Cardiac muscle cell (in vitro differentiated cells and primary cell): Measurements from ENCODE around the gene SUGT1. TPM values are rescaled to one million over a fixed set of nuclear protein-coding genes. Genes with fewer than 3 reads are reported as not detected.
"Not testable (repeated sequence)": the region's sequence is repeated elsewhere in the genome, so short reads cannot be mapped to it uniquely, and the experiment has no call there.

ENCODE experiments used
- DNase-seq, 2 donors: peaks; one replicate each; pipeline versions ENCODE4 v3.0.0 to v3.0.0-alpha.2; 2010 to 2017; ENCODE audit warnings: low read depth in 1 of 2, low spot score in 1 of 2
- H3K27ac ChIP-seq: fragments of 200-600 bp; sonication (generic); 2 replicates; pipeline ENCODE4 v1.5.1; 2016
- H3K27me3 ChIP-seq: fragments of 200-600 bp; sonication (generic); 2 replicates; pipeline ENCODE4 v1.6.0; 2016; ENCODE audit warnings: control low read depth
- H3K36me3 ChIP-seq: fragments of 200-600 bp; sonication (generic); 2 replicates; pipeline ENCODE4 v1.5.1; 2016; ENCODE audit warnings: control low read depth
- H3K4me1 ChIP-seq: fragments of 200-600 bp; sonication (generic); 2 replicates; pipeline ENCODE4 v1.8.1; 2017; ENCODE audit warnings: low read depth, mild to moderate bottlenecking, mixed run types
- H3K4me3 ChIP-seq: fragments of 200-600 bp; sonication (generic); 2 replicates; pipeline ENCODE4 v1.5.1; 2016; ENCODE audit warnings: mild to moderate bottlenecking
- H3K9me3 ChIP-seq: fragments of 200-600 bp; sonication (generic); 2 replicates; pipeline ENCODE4 v1.5.1; 2017; ENCODE audit warnings: low read depth, mild to moderate bottlenecking, control low read depth
- CTCF ChIP-seq: IDR thresholded peaks from 2 replicates; pipeline ENCODE4 v1.5.1; 2012; ENCODE audit warnings: low read depth, mild to moderate bottlenecking, low read length
- polyA plus RNA-seq: library from polyadenylated mRNA; unstranded; fragments of >200 nt; fragmentation: Nextera tagmentation; extraction: Ambion mirVana; gene quantifications from 2 replicates; pipeline ENCODE4 v1.2.1, GENCODE V29; 2016
- total RNA-seq: library from RNA; depleted of rRNA; stranded (reverse); fragments of >200 nt; gene quantifications from 2 replicates; pipeline ENCODE4 v1.2.3, GENCODE V29; 2016

SUGT1 gene
- total and polyA plus RNA-seq, 2 experiments from 2014 or later, result 32.9 to 40.7 TPM

GRCh38 chr13:52677823-52678222, 25.2 kb downstream of the SUGT1 start:
- H3K4me1 ChIP-seq, result peaks cover 6% of the 10 kb centered on the region
- H3K9me3 ChIP-seq, result no peaks in the 10 kb centered on the region
- no peak overlapping the region for H3K4me3 ChIP-seq
- no peak for DNase-seq
- peaks cover 33% of the 10 kb centered on the region for H3K36me3 ChIP-seq
- no peak overlapping the region for H3K27ac ChIP-seq
- TF ChIP-seq CTCF, result no peak
- H3K27me3 ChIP-seq, result no peaks in the 10 kb centered on the region

GRCh38 chr13:52685806-52686205, 33.2 kb downstream of the SUGT1 start:
- H3K9me3 ChIP-seq, result not testable (repeated sequence)

GRCh38 chr13:52686376-52686775, 33.7 kb downstream of the SUGT1 start:
- Histone ChIP-seq H3K27ac (no peak overlapping the region), H3K9me3 (no peaks in the 10 kb centered on the region), H3K4me3 (no peak overlapping the region), H3K36me3 (peaks cover 17% of the 10 kb centered on the region), H3K4me1 (no peaks in the 10 kb centered on the region), H3K27me3 (no peaks in the 10 kb centered on the region)
- TF ChIP-seq CTCF, result no peak
- DNase-seq, result no peak

More at GRCh38 chr13:52685806-52686205, 33.2 kb downstream of the SUGT1 start:
- DNase-seq, H3K4me3 ChIP-seq, H3K4me1 ChIP-seq, H3K27ac ChIP-seq, H3K27me3 ChIP-seq: not testable (repeated sequence)
- peaks cover 20% of the 10 kb centered on the region for H3K36me3 ChIP-seq

DNA sequence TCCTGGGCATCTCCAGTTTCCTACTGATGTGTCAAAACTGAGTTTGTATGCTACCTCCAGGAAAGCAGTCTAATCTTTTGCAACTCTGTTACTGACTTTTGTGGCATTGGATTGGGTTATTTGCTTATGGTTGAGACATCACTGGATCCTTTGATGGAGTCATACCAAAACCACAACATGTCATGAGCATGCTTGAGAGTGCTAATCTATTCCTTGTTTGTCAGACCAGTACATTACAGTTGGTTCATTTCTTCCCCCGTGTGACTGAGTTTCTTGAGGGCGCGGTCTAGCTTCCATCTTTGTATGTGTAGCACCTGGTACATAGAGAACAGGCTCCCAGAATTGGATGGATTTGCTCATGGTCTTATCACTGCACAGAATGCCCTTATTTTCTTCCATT, 43.2 kb downstream of the SUGT1 start:
- DNase-seq, result peak in 1 of 2 donors; percentile 65
- no peak for TF ChIP-seq CTCF

GRCh38 chr13:52696566-52696965, 43.9 kb downstream of the SUGT1 start:
- no peak overlapping the region for H3K4me3 ChIP-seq
- H3K4me1 ChIP-seq, result no peaks in the 10 kb centered on the region
- H3K27me3 ChIP-seq, result no peaks in the 10 kb centered on the region
- no peak for TF ChIP-seq CTCF
- no peak overlapping the region for H3K27ac ChIP-seq
- H3K9me3 ChIP-seq, result no peaks in the 10 kb centered on the region
- DNase-seq, result no peak
- no peaks in the 10 kb centered on the region for H3K36me3 ChIP-seq

More for the DNA sequence above, 43.2 kb downstream of the SUGT1 start:
- H3K4me3 ChIP-seq, result no peak overlapping the region
- no peaks in the 10 kb centered on the region for H3K9me3 ChIP-seq
- no peaks in the 10 kb centered on the region for H3K27me3 ChIP-seq
- no peaks in the 10 kb centered on the region for H3K36me3 ChIP-seq
- no peaks in the 10 kb centered on the region for H3K4me1 ChIP-seq
- H3K27ac ChIP-seq, result no peak overlapping the region

DNA sequence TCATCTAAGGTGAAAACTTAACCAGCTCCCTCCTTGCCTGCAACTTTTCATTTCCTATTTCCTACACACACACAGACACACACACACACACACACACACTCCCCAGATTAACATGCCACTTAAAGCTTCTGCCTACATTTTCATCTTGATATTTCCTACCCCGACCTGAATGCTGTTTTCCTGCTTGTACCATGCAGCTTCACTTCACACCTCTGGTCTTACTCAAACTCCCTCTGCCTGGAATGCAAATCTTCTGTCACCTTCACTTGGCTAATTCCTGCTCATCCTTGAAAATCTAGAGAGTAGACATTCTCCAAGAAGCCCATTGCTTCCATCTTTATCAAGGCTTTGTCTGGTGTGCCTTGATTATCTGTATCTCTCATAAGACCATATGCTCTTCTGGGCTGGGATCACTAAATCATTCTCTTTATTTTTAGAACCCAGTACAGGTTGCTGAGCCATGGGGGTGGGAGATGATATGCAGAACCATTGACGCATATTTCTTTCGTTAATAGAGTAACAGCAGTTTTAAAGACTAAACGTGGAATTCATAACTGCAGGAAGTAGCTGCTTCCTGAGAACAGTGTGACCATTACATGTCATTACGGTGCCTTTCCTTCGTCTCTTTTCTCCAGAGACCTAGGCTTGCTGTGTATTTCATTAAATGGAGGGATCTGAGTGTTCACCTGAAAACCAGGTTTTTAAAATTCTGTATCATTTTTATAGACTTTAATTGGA, 49.3 kb downstream of the SUGT1 start:
- Histone ChIP-seq H3K36me3 (no peaks in the 10 kb centered on the region), H3K4me3 (no peak overlapping the region), H3K27me3 (no peaks in the 10 kb centered on the region), H3K27ac (no peak overlapping the region), H3K9me3 (no peaks in the 10 kb centered on the region), H3K4me1 (peaks cover 3% of the 10 kb centered on the region)
- no peak for TF ChIP-seq CTCF
- no peak for DNase-seq
